ENCODE results near the gene MACROD2.

The MACROD2 gene

DNA sequence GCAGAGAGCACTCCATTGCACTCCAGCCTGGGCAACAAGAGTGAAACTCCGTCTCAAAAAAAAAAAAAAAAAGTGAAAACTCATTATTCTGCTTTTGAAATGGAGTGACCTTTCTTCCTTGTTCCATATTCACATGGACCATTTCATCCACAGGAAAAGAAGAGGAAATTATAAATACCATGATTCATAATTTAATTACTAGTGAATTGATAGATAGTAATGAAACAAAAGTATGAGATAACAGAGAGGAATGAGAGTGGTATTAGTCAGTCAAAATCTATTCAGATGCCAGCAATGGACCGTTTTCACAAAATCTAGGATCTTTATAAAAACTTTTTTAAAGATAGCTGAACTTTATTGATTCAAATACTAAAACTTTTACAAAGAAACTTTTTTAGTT, 785.2 kb downstream of the MACROD2 start:
- DNase-seq: no peak

DNA sequence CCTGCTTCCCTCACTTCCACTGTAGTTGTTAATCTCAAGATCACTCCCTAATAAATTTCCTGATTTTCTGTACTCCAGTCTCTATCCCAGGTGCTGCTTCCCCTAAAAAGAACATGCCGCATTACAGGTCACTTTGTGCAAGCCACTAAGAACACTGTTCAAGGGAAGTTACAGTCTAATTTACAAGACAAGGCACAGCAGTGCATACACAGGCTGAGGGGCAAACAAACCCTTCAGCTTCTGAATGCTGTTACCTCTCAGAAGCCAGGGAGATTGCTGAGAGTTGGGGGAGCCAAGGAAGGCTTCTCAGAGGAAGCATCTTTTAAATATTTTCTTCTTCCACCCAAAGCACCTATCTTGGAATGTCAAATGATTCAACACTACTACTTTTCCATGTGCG, 787.4 kb downstream of the MACROD2 start:
- no peak for DNase-seq

DNA sequence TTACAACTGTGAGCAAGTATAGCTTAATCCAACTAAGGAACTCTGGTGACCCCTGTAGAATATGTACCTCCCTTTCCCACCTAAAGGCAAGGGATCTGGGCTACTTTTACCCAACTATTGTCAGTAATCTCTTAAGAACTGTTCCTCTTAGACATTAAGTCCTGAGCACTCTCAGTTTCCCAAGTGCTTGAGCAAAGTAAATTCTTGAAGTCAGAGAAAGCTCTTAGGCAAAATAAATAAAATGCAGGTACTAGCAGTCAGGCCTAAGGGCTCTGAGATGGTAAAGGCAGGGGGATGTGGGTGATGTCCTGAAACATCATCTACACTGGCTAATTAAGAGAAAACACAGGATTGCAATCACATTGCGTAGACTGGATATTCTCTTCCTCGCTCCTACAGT, 788.5 kb downstream of the MACROD2 start:
- no peak for DNase-seq

DNA sequence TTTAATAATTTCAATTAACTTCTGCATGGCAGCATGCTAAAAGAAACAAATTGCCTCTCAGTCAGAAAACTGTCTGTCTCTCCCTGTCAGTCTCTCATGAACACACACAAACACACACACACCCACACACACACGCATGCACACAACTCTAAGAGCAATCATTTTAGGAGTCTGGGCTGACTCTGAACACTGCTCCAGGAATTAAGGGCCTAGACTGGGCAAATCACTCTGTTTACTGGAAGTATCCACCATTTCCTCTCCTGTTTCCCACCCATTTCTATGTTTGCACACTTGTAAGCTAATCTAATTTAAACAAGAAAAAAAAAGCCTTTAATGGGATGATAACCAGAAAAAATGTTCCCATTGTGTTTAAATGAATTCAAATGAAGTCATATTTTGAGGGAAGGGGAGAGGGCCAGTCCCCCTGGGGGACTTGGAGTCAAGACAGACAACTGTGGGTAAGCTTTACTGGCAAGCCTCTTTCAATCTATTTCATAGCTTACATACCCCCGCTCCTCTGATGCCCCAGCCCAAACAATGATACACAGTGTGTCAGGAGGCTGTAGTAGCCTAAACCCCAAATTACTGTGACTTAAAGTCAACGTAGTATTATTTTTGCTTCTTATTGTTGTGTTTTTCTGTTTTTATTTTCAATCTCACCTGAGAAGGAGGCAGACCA, 789.9 kb downstream of the MACROD2 start:
- DNase-seq: no peak

DNA sequence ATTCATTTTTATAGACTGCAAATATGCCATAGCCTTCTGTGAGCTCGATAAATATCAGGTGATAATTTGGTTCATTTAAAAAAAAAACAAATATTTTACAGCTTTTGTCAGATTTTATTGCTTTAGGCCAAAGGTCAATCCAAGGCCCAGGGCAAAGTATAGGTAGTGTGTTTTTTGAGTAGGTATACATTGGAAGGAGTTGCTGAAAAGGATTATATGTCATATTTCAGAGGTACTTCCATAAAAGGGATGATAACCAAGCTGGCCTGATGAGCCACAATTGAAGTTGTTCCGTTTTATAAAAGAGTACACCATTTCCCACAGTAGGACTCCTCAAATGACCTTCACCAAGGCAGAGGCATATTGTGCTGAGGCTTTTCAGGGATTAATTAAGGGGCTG, 794.9 kb downstream of the MACROD2 start:
- no peak for DNase-seq

DNA sequence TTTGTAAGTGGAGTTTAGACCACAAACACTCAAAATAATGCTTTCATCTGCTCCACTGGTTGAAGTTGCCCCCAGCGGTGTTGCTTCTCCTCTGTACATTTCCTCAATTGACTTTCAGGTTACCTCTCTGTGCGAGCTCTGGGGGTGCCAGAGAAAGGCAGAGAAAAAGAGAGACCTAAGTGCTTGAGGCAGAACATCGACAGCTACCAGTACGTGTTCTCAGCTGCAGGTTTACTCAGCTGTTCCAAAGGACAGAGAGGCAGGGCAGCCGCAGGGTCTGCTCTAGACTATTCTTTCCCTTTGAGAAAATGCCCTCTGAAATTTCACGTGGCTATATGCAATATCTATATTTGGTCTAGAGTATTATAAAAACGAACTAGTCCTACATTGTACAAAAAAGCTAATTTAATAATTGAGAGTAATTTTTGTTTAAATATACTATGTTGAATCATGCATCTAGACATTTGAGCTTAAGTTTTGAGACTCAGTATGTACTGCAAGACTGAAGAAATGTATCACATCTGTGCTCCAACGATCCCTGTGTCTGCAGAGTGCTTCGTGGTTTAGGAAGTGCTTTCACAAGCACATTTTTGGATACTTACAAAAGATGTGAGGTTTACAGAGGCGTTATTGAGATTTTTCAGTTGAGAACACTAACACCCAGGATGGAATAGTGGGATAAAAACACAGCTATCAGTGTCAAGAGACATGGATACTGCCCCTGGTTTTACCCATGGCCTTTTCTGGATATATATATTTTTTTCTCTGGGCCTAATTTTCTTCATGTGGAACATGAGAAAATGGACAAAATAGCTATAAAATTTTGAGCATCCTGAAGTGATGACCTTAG, 795.7 kb downstream of the MACROD2 start:
- no peak for DNase-seq

DNA sequence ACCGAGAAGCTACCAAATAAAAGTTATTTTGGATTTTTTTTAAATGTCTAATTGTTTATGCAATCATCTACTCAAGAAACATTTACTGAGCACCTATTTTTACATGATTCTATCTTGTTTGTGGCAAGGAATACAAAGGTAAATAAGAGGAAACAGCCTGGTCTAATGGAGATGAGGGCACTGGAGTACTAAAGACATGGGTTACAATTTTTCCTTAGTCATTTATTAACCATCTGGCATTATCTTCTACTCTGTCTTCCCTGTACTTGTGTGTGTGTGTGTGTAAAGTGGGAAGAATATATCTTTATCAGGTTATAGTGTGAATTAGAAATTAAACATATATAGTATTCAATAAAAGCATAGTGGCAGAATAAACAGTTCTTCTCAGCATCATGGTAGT, 797.6 kb downstream of the MACROD2 start:
- DNase-seq: no peak

DNA sequence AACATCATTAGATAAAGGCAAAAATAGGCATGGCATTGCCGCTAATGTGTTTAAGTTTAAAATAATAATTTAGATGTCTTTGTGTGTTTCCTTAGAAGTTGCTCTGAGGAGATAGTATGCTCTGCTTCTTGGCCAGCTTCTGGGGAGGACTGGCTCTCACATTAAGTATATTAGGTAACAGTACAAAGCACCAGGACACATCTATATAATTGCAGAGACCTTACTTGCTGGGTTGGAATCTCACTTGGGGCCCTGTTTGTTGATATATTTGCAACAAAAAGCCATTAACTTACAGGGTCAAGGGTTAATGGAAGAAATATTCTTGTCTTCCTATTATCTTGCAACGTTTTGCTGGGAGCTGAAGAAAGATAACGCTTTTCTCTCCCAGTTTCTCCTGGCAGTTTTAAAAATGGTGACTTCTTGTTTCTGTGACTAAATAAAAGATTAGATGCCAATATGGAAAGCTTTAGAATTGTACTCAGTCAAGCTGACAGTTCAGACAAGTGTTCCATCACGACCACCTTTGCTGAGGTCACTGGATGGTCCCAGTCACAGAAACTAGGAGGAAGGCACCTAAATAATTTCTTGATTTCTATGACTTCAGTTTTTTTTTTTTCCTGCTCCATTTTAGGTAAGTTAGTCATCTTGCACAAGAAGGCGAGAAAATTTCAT, 804.4 kb downstream of the MACROD2 start:
- DNase-seq: no peak

DNA sequence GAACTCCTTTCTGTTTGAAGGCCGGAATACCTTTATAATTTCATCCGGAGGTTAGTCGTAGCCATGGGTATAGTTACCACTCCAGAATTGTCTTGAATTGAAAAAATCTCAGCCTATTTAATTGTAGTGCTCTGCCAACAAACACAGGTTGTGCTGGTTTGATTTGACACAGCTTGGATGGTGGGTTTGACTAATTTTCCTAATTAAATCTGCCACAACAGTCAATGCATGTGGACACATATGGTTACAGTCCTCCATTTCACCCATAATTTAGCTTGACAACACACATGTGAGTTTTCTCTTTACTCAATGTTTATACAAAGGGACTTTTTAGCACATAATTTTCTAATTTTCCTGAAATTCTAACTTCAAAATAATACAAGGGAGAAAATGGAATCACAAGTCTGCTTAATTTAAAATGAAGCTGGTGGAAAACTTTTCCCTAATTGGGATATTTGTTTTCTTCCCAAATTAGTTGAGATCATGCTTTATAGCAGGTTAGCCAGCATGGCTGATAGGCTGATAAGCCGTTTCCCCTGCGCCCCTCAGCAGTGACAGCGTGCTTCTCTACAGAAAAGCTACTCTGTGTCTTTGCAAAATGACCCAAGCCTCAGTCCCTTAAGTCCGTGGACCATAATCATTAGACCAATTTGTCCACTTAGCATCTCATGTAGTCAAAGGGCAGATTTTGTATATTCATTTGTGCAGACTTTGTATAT, 805.5 kb downstream of the MACROD2 start:
- DNase-seq: no peak

DNA sequence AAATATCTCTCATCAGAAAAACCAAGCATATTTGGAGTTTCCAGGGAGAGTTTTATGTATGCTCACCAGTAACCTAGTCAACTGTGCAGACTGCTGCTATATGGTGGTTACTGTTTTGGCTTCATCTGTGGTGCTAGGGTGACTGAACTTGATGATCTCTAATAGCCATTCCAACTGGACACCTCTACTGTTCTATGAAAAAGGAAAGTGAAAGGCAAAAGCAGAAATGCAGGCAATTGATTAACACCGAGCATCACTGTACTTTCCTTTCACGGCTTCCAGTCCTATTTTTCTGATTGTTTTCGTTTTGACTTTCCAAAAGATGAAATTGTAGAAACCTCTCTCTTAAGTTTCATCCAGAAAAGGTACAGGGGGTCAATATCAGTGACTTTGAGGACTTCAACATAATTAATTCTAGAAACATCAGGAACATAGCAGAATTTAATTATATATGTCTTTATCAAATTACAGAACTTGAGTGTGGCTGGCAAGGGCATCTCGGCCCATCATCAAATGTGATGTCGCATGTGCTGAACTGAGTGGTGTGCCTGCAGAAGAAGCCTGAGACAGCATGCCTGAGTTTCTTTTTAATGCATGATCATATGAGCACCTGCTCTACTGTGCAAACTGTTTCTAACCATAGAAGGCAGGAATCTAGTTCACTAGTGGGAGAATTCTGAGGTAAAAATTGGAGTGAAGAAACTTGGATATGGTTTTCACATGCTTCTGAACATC, 806.4 kb downstream of the MACROD2 start:
- no peak for DNase-seq

DNA sequence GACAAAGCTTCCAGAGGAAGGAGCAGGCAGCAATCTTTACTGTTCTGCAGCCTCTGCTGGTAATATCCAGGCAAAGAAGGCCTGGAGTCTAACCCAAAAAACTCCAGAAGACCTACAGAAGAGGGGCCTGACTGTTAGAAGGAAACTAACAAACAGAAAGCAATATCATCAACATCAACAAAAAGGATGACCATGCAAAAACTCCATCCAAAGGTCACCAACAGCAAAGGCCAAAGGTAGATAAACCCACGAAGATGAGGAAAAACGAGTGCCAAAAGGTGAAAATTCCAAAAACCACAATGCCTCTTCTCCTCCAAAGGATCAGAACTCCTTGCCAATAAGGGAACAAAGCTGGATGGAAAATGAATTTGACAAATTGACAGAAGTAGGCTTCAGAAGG, 811.9 kb downstream of the MACROD2 start:
- DNase-seq: no peak

DNA sequence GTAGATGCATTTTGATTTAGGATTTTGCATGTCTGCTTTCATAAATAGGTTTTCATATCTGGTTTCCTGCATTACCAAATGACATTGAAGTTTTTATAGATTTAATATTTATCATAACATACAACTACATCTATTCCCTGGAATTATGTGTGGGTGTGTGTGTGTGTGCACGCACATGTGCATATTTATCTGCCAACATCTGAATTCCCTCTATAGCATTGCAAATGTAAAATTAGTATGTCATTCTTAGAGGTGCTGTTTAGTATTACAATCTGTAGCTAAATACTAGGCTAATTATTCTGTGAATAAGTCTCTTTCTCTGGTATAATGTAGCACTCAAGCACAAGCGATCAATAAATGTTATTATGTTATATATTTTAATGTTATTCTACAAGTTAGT, 820.0 kb downstream of the MACROD2 start:
- DNase-seq: no peak

DNA sequence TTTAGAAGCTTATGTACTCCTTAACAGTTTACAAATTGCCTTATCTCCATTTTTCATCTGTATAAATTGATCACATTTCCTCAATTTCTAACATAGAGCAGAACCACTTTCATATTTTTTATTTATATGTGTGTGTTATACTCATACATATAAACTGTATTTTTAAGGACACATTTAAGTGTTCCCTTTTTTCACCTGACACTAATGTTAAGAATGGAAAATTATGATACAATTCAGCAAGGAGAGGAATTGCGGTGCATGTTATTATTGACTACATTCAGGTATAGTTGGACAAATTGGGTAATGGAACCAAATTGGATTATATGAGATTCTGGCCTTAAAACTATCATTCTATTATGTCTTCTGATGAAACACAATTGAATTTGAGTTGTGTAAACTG, 821.2 kb downstream of the MACROD2 start:
- DNase-seq: no peak

DNA sequence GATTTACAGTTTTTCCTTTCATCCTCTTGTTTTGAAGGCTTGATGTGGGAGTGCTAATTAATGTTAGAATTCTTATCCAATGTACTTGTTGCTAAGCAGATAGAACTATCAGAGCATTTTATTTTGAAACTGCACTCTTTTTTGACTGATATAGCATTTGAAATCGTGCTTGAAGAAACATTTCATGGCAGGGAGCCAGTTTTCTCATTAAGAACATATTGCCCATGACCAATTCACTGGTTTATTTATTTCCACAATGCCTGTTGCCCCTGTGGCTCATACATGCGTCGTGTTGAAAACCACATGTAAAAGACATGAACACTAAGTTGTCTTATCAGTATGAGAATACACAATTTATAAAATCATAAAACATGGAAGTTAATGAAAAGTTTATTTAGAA, 821.8 kb downstream of the MACROD2 start:
- DNase-seq: no peak

DNA sequence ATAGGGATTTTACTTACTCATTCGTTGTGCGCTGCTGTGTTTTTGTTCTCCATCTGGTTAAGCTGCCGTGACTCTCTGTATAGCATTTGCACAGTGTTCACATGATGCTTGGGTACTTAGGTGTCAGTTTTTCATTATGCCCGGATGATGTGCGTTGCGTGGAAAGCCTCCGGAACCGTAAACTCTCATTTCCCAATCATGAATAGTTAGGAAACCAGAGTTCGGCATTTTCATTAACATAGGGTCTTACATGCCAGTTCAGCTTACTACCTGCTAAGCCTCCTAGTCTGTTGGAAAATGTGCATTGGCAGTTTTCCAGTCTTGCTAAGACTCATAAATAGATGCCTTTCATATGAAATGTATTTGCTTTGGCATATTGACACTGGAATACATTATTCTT, 825.5 kb downstream of the MACROD2 start:
- DNase-seq: no peak

DNA sequence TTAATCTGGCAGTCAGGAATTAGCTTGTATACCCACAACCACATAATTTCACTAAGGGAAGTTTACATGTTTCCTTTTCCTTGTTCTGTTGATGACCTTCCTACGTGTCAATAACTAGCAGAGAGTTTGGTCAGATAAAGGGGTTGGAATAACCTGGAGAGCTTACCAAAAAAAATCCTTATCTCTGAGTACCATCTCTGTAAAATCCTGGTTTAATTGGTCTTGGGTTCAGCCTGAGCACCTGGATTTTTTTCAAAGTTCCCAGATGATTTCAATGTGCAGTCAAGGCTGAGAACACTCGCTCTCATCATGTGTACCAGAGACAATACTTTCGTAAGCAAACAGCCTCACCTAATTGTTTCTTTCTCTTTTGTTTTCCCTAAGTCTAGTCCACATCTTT, 825.9 kb downstream of the MACROD2 start:
- no peak for DNase-seq

DNA sequence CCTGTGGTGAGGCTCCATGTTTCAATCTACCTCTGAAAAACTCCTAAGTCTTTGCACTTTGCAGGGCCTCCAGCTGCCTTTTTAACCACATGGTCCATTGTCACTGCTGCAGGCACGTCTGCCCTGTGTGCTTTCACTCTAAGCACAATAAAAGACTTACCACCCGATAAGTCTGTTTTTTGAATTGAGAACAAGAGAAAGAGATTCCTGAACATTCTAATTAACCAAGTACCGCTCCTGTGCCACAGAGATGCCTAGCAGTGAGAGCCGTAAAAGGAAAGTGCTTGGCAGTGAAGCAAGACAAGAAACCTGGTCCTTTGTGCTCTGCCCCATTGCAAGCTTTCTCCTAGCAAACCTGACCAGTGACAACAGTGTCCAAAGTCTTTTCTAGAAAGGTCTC, 829.7 kb downstream of the MACROD2 start:
- DNase-seq: no peak

DNA sequence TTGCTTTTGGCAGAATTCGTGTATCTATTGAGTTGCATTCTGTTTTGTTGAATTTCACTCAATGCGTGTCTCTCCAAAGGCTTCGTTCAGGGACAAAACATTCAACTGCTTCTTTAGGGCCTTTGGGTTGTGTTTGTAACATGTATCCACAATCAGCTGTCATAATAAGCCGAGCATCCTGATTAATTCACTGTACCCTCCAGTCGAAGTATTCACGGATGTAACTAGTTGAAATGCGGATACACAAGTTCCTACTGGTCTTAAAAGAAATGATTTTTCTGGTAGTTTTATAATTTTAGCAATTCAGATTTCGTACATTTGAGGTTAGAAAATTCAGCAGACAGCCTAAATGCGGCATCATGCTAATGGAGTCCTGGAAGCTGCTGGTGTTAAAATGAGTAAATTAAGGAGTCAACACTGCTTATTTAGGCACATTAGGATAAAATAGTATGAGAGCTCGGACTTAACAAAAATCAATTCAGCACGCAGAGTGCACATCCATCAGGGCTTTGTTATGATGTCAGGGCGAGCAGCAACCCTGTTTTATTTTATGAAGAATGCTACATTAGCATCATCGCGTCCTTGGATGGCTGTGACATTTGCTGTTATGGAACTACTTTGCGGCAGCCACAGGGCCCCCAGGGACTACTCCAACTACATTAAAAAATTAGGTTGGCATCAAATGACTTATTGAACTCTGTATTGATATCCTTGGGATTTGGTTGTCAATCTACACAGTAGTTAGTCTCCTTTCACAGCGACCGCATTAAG, 831.4 kb downstream of the MACROD2 start:
- DNase-seq: no peak

DNA sequence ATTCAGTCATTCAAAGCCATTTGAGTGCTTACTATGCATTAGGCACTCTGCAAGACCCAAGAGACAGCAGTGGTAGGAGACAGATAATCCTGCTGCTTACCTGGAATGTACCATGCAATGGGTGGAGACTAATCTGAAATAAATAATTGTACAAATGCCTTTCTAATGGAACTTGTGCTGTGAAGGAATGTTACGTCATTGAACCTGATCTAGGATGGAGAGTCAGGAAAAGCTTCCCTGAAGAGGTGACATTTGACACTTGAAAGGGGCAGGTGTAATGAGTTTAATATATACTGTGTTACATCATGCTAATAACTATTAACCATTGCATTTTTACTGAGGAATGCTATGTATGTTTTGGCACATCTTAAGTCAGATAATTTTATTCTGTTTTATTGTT, 833.1 kb downstream of the MACROD2 start:
- no peak for DNase-seq

DNA sequence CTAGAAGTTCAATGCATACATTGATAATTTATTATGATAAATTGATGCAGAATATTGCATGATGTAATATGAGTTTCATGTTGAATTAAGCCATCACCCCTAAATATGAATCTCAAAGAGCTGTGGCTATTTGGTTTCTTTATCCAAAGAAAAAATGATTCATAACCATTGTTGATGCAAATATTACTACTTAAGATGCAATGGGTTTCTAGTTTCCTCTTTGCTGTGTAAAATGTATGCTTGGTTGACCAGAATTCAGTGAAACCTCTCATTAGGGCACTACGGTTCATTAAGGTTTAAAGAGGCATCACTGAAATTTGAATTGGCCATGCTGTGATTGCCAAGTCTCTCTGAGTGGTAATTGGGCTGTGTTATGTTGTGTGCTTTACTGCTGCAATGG, 834.6 kb downstream of the MACROD2 start:
- no peak for DNase-seq

DNA sequence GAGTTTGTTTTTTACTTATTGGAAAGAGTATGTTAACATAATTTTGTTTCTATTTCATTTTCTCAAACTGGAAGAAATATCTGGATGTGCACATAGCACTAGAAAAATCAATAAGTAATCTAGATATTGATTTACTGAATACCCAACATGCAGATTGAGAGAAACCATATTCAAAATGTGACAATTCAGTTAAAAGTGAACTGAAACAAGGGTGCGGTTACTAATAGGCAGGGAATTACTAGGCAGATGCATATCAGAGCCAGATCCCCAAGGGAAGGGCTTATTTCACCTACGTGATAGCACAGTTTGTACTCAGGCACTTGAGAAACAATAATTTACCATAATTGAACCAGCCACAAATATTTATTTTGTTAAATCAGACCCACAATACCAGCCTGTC, 835.1 kb downstream of the MACROD2 start:
- no peak for DNase-seq

DNA sequence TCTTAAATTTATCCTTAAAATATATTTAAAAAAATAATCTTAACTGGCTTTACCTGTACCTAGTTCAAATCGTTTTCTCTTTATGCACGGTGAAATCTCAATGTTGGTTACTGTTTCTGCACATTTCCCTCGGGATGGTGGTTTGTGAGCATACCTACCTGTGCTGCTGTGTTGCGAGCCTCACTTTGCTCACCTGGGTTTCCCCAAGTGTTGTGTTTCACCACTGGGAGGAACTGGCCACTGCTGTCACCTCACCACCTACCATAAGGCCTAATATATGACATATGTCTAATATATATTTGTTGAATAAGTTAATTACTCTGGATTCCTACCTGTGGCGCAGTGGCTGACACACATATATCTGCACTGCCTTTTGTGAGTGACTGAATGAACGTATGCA, 835.6 kb downstream of the MACROD2 start:
- no peak for DNase-seq
